COR-L47 (cell line): ENCODE data around the gene AHRR.
"Not testable (repeated sequence)": the region's sequence is repeated elsewhere in the genome, so short reads cannot be mapped to it uniquely, and the experiment has no call there.

Source experiments
- DNase-seq: peaks from one replicate; lab custom pipeline; 2025; lab: John Stamatoyannopoulos, UW

The AHRR gene

GRCh38 chr5:321230-321725, at the start of gene AHRR:
AHRR (plus strand) TSS chr5:321714; CDS start chr5:343903, 22,189 bp downstream.
- peak; percentile 61 for DNase-seq

- DNase-seq: not testable (repeated sequence)
Observed at GRCh38 chr5:271828-272167, 49.7 kb upstream of the AHRR start.

GRCh38 chr5:273091-273490, 48.4 kb upstream of the AHRR start:
- DNase-seq: not testable (repeated sequence)

- not testable (repeated sequence) for DNase-seq
Observed at GRCh38 chr5:273491-273890, 48.0 kb upstream of the AHRR start.

- not testable (repeated sequence) for DNase-seq
Observed at GRCh38 chr5:274346-274745, 47.2 kb upstream of the AHRR start.

GRCh38 chr5:278646-279045, 42.9 kb upstream of the AHRR start:
- no peak for DNase-seq

GRCh38 chr5:279051-279665, 42.4 kb upstream of the AHRR start:
- not testable (repeated sequence) for DNase-seq

- DNase-seq: no peak
Observed at GRCh38 chr5:285991-286557, 35.4 kb upstream of the AHRR start.

- DNase-seq: not testable (repeated sequence)
Observed at GRCh38 chr5:290200-290599, 31.3 kb upstream of the AHRR start.

GRCh38 chr5:291345-291744, 30.2 kb upstream of the AHRR start:
- not testable (repeated sequence) for DNase-seq

GRCh38 chr5:294788-295187, 26.7 kb upstream of the AHRR start:
- not testable (repeated sequence) for DNase-seq

GRCh38 chr5:296207-296606, 25.3 kb upstream of the AHRR start:
- DNase-seq: not testable (repeated sequence)

GRCh38 chr5:296954-297353, 24.6 kb upstream of the AHRR start:
- DNase-seq: not testable (repeated sequence)

- not testable (repeated sequence) for DNase-seq
Observed at GRCh38 chr5:297448-297847, 24.1 kb upstream of the AHRR start.

GRCh38 chr5:297991-298736, 23.4 kb upstream of the AHRR start:
- DNase-seq: not testable (repeated sequence)

GRCh38 chr5:298737-299125, 22.8 kb upstream of the AHRR start:
- no peak for DNase-seq

- not testable (repeated sequence) for DNase-seq
Observed at GRCh38 chr5:299921-300320, 21.6 kb upstream of the AHRR start.

GRCh38 chr5:300691-301435, 20.7 kb upstream of the AHRR start:
- DNase-seq: not testable (repeated sequence)

- peak; percentile 76 for DNase-seq
Observed at GRCh38 chr5:302416-302815, 19.1 kb upstream of the AHRR start.

GRCh38 chr5:302966-303365, 18.5 kb upstream of the AHRR start:
- no peak for DNase-seq

- DNase-seq: not testable (repeated sequence)
Observed at GRCh38 chr5:303741-304140, 17.8 kb upstream of the AHRR start.

- no peak for DNase-seq
Observed at GRCh38 chr5:305050-305449, 16.5 kb upstream of the AHRR start.
